ENCODE data around the gene MCTP1.
A peak's percentile ranks its signal among the peaks of the same experiment; 100 is the strongest.

The MCTP1 gene

DNA sequence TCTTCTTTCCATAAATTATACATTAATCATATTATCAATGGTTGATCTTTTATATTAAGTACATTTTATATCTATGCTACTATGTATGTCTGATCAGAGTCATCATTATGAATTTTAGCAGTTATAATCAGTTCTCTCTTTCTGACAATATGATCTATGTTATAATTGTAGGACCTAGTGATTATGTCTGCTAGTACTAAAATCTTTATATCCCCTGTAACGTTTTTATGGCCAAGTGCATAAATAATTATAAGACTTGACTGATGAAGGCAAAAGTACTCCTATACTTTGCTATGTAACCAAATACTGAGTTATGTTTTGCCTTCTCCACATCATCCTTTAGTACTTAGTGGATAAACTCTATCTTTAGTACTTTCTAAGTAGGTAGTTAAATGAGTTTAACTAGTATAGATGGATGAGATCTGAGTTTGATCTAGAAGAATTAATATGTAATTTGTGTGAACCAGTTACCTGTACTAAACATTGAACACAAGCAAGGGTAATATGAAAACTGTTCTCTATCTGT is 591.0 kb downstream of the MCTP1 start:
- ChIA-PET CTCF (interaction anchor here (1.1 kb wide), 1 partner anchor 170 kb away, joined by 7 read pairs; no protein-coding TSS in a partner anchor), POLR2A (ENCODE audit: low non-redundant PET) (no interaction called here)
- no peak for DNase-seq (ENCODE audit: low spot score)
- H3K27ac ChIP-seq = no peak overlapping the region
- TF ChIP-seq, protein P1, sequence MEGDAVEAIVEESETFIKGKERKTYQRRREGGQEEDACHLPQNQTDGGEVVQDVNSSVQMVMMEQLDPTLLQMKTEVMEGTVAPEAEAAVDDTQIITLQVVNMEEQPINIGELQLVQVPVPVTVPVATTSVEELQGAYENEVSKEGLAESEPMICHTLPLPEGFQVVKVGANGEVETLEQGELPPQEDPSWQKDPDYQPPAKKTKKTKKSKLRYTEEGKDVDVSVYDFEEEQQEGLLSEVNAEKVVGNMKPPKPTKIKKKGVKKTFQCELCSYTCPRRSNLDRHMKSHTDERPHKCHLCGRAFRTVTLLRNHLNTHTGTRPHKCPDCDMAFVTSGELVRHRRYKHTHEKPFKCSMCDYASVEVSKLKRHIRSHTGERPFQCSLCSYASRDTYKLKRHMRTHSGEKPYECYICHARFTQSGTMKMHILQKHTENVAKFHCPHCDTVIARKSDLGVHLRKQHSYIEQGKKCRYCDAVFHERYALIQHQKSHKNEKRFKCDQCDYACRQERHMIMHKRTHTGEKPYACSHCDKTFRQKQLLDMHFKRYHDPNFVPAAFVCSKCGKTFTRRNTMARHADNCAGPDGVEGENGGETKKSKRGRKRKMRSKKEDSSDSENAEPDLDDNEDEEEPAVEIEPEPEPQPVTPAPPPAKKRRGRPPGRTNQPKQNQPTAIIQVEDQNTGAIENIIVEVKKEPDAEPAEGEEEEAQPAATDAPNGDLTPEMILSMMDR (conservative IDR thresholded peaks at IDR 0.05; ENCODE audit: low read depth) = no peak

DNA sequence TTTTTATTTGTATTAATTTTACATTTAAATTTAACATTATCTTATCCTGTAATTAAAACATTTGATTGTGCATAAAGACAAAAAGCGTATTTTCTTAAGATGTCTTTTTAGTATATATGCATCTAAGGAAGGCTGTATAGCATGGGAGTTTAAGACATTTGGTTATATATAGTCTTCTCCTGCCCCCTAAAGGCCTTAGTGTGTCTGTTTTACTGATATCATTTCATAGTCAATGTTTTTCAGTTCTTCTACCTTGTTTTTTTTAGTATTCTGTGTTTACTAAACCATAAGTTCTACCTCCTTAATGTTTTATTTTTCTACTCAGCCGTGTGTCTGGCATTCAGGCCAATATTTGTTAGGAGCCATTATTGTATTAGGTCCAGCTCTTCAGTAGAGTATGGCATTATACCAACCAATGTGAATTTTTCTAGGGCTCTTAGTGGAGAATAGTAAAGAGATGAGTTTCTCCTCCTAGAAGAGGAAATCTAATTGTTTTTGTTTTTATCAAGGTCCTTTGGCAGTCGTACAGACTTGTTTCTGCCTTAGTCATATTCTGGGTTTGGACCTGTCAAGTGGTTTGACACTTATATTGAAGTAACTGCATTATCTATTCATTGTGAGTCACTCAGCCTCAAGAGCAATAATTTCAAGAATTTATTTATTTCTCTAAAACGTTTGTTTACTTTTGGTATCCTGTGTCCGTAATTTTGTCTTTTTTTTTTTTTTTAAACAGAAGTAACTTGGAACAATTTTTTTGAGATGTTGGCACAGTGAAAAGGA is 591.7 kb downstream of the MCTP1 start:
- no peak overlapping the region for H3K27ac ChIP-seq
- TF ChIP-seq, protein P1 (conservative IDR thresholded peaks at IDR 0.05; ENCODE audit: low read depth) = peak; percentile 59
- ChIA-PET POLR2A (ENCODE audit: low non-redundant PET) (no interaction called here), CTCF (interaction anchor here (0.7 to 1.4 kb wide), 7 partner anchors 11 to 176 kb away, joined by 3 to 7 read pairs (median 4); no protein-coding TSS in a partner anchor)
- DNase-seq (ENCODE audit: low spot score) = peak; percentile 64

DNA sequence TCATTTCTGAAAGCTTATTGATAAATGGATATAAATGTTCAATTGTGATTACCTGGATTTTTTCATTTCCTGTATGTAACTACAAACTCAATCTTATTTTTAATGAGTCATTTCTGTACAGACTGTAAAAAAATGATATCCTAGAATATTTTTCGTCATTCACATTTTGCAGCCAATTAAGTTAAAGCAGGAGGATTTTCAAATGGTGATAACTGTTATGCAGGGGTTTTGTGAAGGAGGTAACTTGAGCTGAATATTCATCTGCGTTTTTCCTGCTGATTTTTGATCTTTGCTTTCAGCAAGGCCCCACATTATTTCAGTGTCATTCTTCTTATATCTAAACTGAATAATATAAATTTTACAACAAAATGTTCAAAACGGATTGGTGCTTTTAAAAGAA is 592.3 kb downstream of the MCTP1 start:
- CTCF ChIA-PET = interaction anchor here (0.6 to 1.4 kb wide), 9 partner anchors 11 to 175 kb away, joined by 3 to 7 read pairs (median 3); no protein-coding TSS in a partner anchor
- POLR2A ChIA-PET (ENCODE audit: low non-redundant PET) = no interaction called here
- H3K27ac ChIP-seq = no peak overlapping the region
- TF ChIP-seq, protein P1 (conservative IDR thresholded peaks at IDR 0.05; ENCODE audit: low read depth) = no peak
- DNase-seq (ENCODE audit: low spot score) = no peak

DNA sequence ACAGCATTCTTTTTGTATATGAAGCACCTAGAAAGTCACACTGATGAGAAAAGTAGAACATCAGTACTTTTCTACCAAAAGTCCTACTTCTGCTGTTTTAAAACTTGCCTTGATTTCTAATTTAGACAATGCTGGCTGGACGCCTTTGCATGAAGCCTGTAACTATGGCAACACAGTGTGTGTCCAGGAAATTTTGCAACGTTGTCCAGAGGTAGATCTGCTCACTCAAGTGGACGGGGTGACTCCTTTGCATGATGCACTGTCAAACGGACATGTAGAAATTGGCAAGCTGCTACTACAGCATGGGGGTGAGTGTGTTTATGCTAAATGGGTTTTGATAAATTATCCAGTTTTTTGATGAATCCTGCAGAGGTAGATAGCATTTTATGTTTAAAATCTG is 592.9 kb downstream of the MCTP1 start:
- ChIA-PET POLR2A (ENCODE audit: low non-redundant PET) (no interaction called here), CTCF (interaction anchor here (0.6 to 1.4 kb wide), 4 partner anchors 44 to 83 kb away, joined by 3 to 4 read pairs (median 4); no protein-coding TSS in a partner anchor)
- TF ChIP-seq, protein P1 (conservative IDR thresholded peaks at IDR 0.05; ENCODE audit: low read depth) = no peak
- peak; percentile 17 for DNase-seq (ENCODE audit: low spot score)
- no peak overlapping the region for H3K27ac ChIP-seq

DNA sequence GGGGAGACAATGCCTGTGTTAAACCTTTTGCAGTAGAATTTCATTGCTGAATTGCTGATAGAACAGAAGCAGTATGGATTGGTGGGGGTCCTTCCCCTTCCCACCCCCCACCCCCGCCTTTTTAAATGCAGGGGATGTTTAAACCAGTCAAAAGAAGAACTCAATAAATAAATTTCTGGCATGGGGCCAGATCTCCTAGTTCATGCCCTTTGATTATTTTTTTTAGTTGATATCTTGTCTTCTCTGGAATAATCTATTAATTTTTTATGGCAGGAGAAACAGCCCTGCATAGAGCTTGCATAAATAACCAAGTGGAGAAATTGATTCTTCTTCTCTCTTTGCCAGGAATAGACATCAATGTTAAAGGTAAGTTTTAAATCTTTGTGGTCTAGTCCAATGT is 593.6 kb downstream of the MCTP1 start:
- ChIA-PET POLR2A (ENCODE audit: low non-redundant PET) (no interaction called here), CTCF (no interaction called here)
- no peak for DNase-seq (ENCODE audit: low spot score)
- H3K27ac ChIP-seq = no peak overlapping the region
- TF ChIP-seq, protein P1 (conservative IDR thresholded peaks at IDR 0.05; ENCODE audit: low read depth) = no peak

DNA sequence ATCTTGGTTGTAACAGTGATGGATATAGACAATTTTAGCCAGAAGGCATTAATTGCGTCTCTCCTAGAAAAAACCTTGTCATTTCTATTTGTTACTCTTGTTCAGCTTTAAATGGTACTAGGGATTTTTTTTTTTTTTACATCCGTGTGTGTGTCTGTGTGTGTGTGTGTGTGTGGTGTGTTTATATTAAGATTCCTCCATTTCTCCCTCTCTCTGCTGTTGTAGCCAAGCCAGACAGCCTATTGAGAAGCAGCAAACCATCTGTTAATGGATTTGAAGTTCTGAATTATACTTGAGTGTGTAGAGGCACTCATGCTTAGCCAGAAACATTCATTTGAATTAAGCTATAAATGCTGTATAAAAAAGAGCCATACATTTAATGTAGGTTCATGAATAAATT is 594.1 kb downstream of the MCTP1 start:
- no peak overlapping the region for H3K27ac ChIP-seq
- CTCF ChIA-PET = interaction anchor here (0.6 to 1.0 kb wide), 2 partner anchors 166 to 1975 kb away, joined by 3 to 4 read pairs; no protein-coding TSS in a partner anchor
- DNase-seq (ENCODE audit: low spot score) = no peak
- TF ChIP-seq, protein P1 (conservative IDR thresholded peaks at IDR 0.05; ENCODE audit: low read depth) = no peak
- POLR2A ChIA-PET (ENCODE audit: low non-redundant PET) = no interaction called here

All from RWPE1 (cell line).